ENCODE results near the gene SGIP1. TPM values are rescaled to one million over a fixed set of nuclear protein-coding genes. Genes with fewer than 3 reads are reported as not detected.

The SGIP1 gene
- total and polyA plus RNA-seq, 5 donors from 2014 or later: not detected

DNA sequence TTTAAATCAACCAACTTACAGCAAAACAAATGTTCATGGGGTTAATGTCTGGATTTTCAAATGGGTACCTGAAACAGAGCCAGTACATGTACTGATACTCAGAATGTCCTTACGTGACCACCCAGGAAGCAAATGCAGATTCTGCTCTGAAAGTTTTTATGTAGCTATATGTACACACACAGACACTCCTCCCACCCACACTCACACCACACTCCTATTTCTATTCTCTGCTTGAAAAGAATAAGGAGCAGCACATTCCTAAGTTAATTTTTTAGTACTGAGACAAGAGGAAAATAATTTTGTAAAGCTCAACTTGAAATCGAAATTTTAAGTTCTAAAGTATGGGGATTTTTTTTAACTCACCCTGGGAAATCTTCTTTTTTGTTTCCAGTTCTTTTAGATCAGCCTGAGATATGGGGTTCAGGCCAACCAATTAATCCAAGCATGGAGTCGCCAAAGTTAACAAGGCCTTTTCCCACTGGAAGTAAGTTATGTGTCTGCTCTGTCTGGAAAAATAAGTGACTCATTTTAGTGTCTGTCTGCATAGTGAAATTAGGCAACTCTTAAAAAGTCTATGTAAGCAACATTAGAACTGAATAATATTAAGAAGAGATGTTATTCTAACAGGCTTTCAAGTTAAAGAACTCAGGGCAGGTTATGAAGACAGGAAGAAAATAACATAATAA, 142.8 kb downstream of the SGIP1 start:
- peaks cover 5% of the 10 kb centered on the region for H3K27me3 ChIP-seq (ENCODE audit: control insufficient read depth, insufficient read depth, low read length)
- no peaks in the 10 kb centered on the region for H3K36me3 Mint-ChIP-seq
- no peak overlapping the region for H3K27ac Mint-ChIP-seq
- ATAC-seq (ENCODE audit: low read depth in 2 of 2) (no peak), DNase-seq (no peak)
- no peaks in the 10 kb centered on the region for H3K36me3 ChIP-seq (ENCODE audit: control insufficient read depth, insufficient read depth, low read length)
- no peaks in the 10 kb centered on the region for H3K4me1 Mint-ChIP-seq
- no peak overlapping the region for H3K4me3 ChIP-seq (ENCODE audit: low read depth, low read length)
- H3K27ac ChIP-seq (ENCODE audit: insufficient read depth, low read length, poor library complexity, severe bottlenecking): no peak overlapping the region
- H3K4me3 Mint-ChIP-seq: no peak overlapping the region
- peaks cover 24% of the 10 kb centered on the region for H3K27me3 Mint-ChIP-seq
- H3K9me3 Mint-ChIP-seq: peaks cover 0 to 1% (median 0%) of the 10 kb centered on the region in 7 donors
- no peaks in the 10 kb centered on the region for H3K9me3 ChIP-seq (ENCODE audit: control insufficient read depth in 2 of 2, low read length in 2 of 2)
- no peaks in the 10 kb centered on the region for H3K4me1 ChIP-seq (ENCODE audit: control insufficient read depth, insufficient read depth, low read length, poor library complexity, severe bottlenecking)

DNA sequence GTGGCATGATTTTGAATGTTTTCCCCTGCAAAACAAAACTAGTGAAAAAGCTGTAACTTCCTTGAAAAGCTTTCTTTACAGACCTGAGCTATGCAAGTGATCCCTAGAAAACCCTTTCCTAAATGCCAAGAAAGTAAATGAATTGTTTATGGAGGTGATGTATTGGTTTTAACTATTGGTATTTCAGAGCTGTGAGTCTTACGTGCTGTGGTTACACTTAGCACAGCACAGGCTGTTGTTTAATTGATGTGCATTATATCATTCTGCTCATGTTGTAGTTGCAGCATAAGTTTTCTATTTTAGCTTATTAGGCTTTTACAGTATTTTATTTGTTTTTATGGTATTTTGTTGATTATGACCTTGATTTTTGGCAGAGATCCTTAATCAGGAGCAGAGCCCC, 144.2 kb downstream of the SGIP1 start:
- H3K36me3 ChIP-seq (ENCODE audit: control insufficient read depth, insufficient read depth, low read length): no peaks in the 10 kb centered on the region
- peaks cover 14% of the 10 kb centered on the region for H3K27me3 Mint-ChIP-seq
- no peaks in the 10 kb centered on the region for H3K9me3 ChIP-seq (ENCODE audit: control insufficient read depth in 2 of 2, low read length in 2 of 2)
- no peak overlapping the region for H3K27ac Mint-ChIP-seq
- H3K4me1 Mint-ChIP-seq: no peaks in the 10 kb centered on the region
- no peaks in the 10 kb centered on the region for H3K36me3 Mint-ChIP-seq
- no peak overlapping the region for H3K4me3 Mint-ChIP-seq
- ATAC-seq (ENCODE audit: low read depth in 2 of 2) (no peak), DNase-seq (no peak)
- no peak overlapping the region for H3K27ac ChIP-seq (ENCODE audit: insufficient read depth, low read length, poor library complexity, severe bottlenecking)
- no peaks in the 10 kb centered on the region for H3K4me1 ChIP-seq (ENCODE audit: control insufficient read depth, insufficient read depth, low read length, poor library complexity, severe bottlenecking)
- no peak overlapping the region for H3K4me3 ChIP-seq (ENCODE audit: low read depth, low read length)
- peaks cover 5% of the 10 kb centered on the region for H3K27me3 ChIP-seq (ENCODE audit: control insufficient read depth, insufficient read depth, low read length)
- H3K9me3 Mint-ChIP-seq: peaks cover 0 to 1% (median 0%) of the 10 kb centered on the region in 7 donors

- H3K4me3 Mint-ChIP-seq: no peak overlapping the region
- DNase-seq: no peak
- no peaks in the 10 kb centered on the region for H3K36me3 ChIP-seq (ENCODE audit: control insufficient read depth, insufficient read depth, low read length)
- no peak overlapping the region for H3K27ac Mint-ChIP-seq
- H3K27me3 Mint-ChIP-seq: peaks cover 13% of the 10 kb centered on the region
- H3K27ac ChIP-seq (ENCODE audit: insufficient read depth, low read length, poor library complexity, severe bottlenecking): no peak overlapping the region
- H3K36me3 Mint-ChIP-seq: no peaks in the 10 kb centered on the region
- peaks cover 0 to 1% (median 0%) of the 10 kb centered on the region in 7 donors for H3K9me3 Mint-ChIP-seq
- no peaks in the 10 kb centered on the region for H3K9me3 ChIP-seq (ENCODE audit: control insufficient read depth in 2 of 2, low read length in 2 of 2)
- H3K4me1 Mint-ChIP-seq: no peaks in the 10 kb centered on the region
- H3K27me3 ChIP-seq (ENCODE audit: control insufficient read depth, insufficient read depth, low read length): peaks cover 5% of the 10 kb centered on the region
- no peak overlapping the region for H3K4me3 ChIP-seq (ENCODE audit: low read depth, low read length)
- no peak for ATAC-seq (ENCODE audit: low read depth in 2 of 2)
- no peaks in the 10 kb centered on the region for H3K4me1 ChIP-seq (ENCODE audit: control insufficient read depth, insufficient read depth, low read length, poor library complexity, severe bottlenecking)
Observed at GRCh38 chr1:66679140-66679539, 145.2 kb downstream of the SGIP1 start.

- Mint-ChIP-seq H3K36me3 (no peaks in the 10 kb centered on the region), H3K27ac (no peak overlapping the region), H3K4me3 (no peak overlapping the region), H3K4me1 (no peaks in the 10 kb centered on the region), H3K9me3 (peaks cover 0 to 1% (median 0%) of the 10 kb centered on the region in 7 donors), H3K27me3 (peaks cover 11% of the 10 kb centered on the region)
- no peaks in the 10 kb centered on the region for H3K27me3 ChIP-seq (ENCODE audit: control insufficient read depth, insufficient read depth, low read length)
- no peaks in the 10 kb centered on the region for H3K36me3 ChIP-seq (ENCODE audit: control insufficient read depth, insufficient read depth, low read length)
- no peak for ATAC-seq (ENCODE audit: low read depth in 2 of 2)
- no peaks in the 10 kb centered on the region for H3K4me1 ChIP-seq (ENCODE audit: control insufficient read depth, insufficient read depth, low read length, poor library complexity, severe bottlenecking)
- H3K27ac ChIP-seq (ENCODE audit: insufficient read depth, low read length, poor library complexity, severe bottlenecking): no peak overlapping the region
- no peak overlapping the region for H3K4me3 ChIP-seq (ENCODE audit: low read depth, low read length)
- DNase-seq: no peak
- no peaks in the 10 kb centered on the region for H3K9me3 ChIP-seq (ENCODE audit: control insufficient read depth in 2 of 2, low read length in 2 of 2)
Observed at GRCh38 chr1:66681686-66682085, 147.7 kb downstream of the SGIP1 start.

DNA sequence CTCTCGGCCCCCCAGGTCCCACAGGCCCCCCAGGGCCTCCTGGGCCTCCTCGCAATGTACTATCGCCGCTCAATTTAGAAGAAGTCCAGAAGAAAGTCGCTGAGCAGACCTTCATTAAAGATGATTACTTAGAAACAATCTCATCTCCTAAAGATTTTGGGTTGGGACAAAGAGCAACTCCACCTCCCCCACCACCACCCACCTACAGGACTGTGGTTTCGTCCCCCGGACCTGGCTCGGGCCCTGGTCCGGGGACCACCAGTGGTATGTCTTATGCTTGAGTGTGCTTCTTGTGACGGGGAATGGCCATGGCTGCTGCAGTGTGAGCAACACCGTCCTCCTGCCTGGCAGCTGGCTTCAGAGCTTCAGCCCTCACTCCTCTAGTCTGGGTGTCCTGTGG, 148.2 kb downstream of the SGIP1 start:
- peaks cover 0 to 1% (median 0%) of the 10 kb centered on the region in 7 donors for H3K9me3 Mint-ChIP-seq
- no peak overlapping the region for H3K4me3 Mint-ChIP-seq
- H3K27me3 Mint-ChIP-seq: peaks cover 10% of the 10 kb centered on the region
- no peaks in the 10 kb centered on the region for H3K36me3 Mint-ChIP-seq
- peaks cover 0 to under 1% (median 0%) of the 10 kb centered on the region in 4 donors for H3K4me1 Mint-ChIP-seq
- Histone ChIP-seq H3K27me3 (ENCODE audit: control insufficient read depth, insufficient read depth, low read length) (no peaks in the 10 kb centered on the region), H3K27ac (ENCODE audit: insufficient read depth, low read length, poor library complexity, severe bottlenecking) (no peak overlapping the region), H3K4me3 (ENCODE audit: low read depth, low read length) (no peak overlapping the region), H3K4me1 (ENCODE audit: control insufficient read depth, insufficient read depth, low read length, poor library complexity, severe bottlenecking) (no peaks in the 10 kb centered on the region), H3K9me3 (ENCODE audit: control insufficient read depth in 2 of 2, low read length in 2 of 2) (no peaks in the 10 kb centered on the region), H3K36me3 (ENCODE audit: control insufficient read depth, insufficient read depth, low read length) (no peaks in the 10 kb centered on the region)
- no peak for DNase-seq
- ATAC-seq (ENCODE audit: low read depth in 2 of 2): no peak
- H3K27ac Mint-ChIP-seq: no peak overlapping the region

GRCh38 chr1:66684353-66684752, 150.4 kb downstream of the SGIP1 start:
- Histone ChIP-seq H3K4me1 (ENCODE audit: control insufficient read depth, insufficient read depth, low read length, poor library complexity, severe bottlenecking) (no peaks in the 10 kb centered on the region), H3K9me3 (ENCODE audit: control insufficient read depth in 2 of 2, low read length in 2 of 2) (no peaks in the 10 kb centered on the region), H3K27me3 (ENCODE audit: control insufficient read depth, insufficient read depth, low read length) (peaks cover 4% of the 10 kb centered on the region), H3K36me3 (ENCODE audit: control insufficient read depth, insufficient read depth, low read length) (no peaks in the 10 kb centered on the region), H3K27ac (ENCODE audit: insufficient read depth, low read length, poor library complexity, severe bottlenecking) (no peak overlapping the region), H3K4me3 (ENCODE audit: low read depth, low read length) (no peak overlapping the region)
- DNase-seq (no peak), ATAC-seq (ENCODE audit: low read depth in 2 of 2) (no peak)
- H3K9me3 Mint-ChIP-seq: peaks cover 0 to 1% (median 0%) of the 10 kb centered on the region in 7 donors
- H3K4me1 Mint-ChIP-seq: peaks cover 0 to 5% (median 0%) of the 10 kb centered on the region in 4 donors
- H3K36me3 Mint-ChIP-seq: no peaks in the 10 kb centered on the region
- H3K27me3 Mint-ChIP-seq: peaks cover 11% of the 10 kb centered on the region
- no peak overlapping the region for H3K4me3 Mint-ChIP-seq
- no peak overlapping the region for H3K27ac Mint-ChIP-seq

- ATAC-seq (ENCODE audit: low read depth in 2 of 2): no peak
- peaks cover 0 to 5% (median 0%) of the 10 kb centered on the region in 4 donors for H3K4me1 Mint-ChIP-seq
- no peak overlapping the region for H3K4me3 ChIP-seq (ENCODE audit: low read depth, low read length)
Observed at GRCh38 chr1:66685265-66685664, 151.3 kb downstream of the SGIP1 start.

GRCh38 chr1:66685670-66686069, 151.7 kb downstream of the SGIP1 start:
- Mint-ChIP-seq H3K27ac (no peak overlapping the region), H3K4me3 (no peak overlapping the region), H3K36me3 (no peaks in the 10 kb centered on the region), H3K27me3 (peaks cover 11% of the 10 kb centered on the region), H3K4me1 (peaks cover 0 to 5% (median 0%) of the 10 kb centered on the region in 4 donors), H3K9me3 (peaks cover 0 to 1% (median 0%) of the 10 kb centered on the region in 7 donors)
- no peaks in the 10 kb centered on the region for H3K4me1 ChIP-seq (ENCODE audit: control insufficient read depth, insufficient read depth, low read length, poor library complexity, severe bottlenecking)
- no peak overlapping the region for H3K4me3 ChIP-seq (ENCODE audit: low read depth, low read length)
- H3K27me3 ChIP-seq (ENCODE audit: control insufficient read depth, insufficient read depth, low read length): peaks cover 4% of the 10 kb centered on the region
- no peaks in the 10 kb centered on the region for H3K36me3 ChIP-seq (ENCODE audit: control insufficient read depth, insufficient read depth, low read length)
- H3K27ac ChIP-seq (ENCODE audit: insufficient read depth, low read length, poor library complexity, severe bottlenecking): no peak overlapping the region
- H3K9me3 ChIP-seq (ENCODE audit: control insufficient read depth in 2 of 2, low read length in 2 of 2): no peaks in the 10 kb centered on the region
- no peak for DNase-seq
- no peak for ATAC-seq (ENCODE audit: low read depth in 2 of 2)

More at GRCh38 chr1:66685265-66685664, 151.3 kb downstream of the SGIP1 start:
- no peak for DNase-seq
- Mint-ChIP-seq H3K4me3 (no peak overlapping the region), H3K27ac (no peak overlapping the region), H3K36me3 (no peaks in the 10 kb centered on the region), H3K9me3 (peaks cover 0 to 1% (median 0%) of the 10 kb centered on the region in 7 donors), H3K27me3 (peaks cover 11% of the 10 kb centered on the region)
- H3K4me1 ChIP-seq (ENCODE audit: control insufficient read depth, insufficient read depth, low read length, poor library complexity, severe bottlenecking): no peaks in the 10 kb centered on the region
- H3K27me3 ChIP-seq (ENCODE audit: control insufficient read depth, insufficient read depth, low read length): peaks cover 4% of the 10 kb centered on the region
- no peak overlapping the region for H3K27ac ChIP-seq (ENCODE audit: insufficient read depth, low read length, poor library complexity, severe bottlenecking)
- no peaks in the 10 kb centered on the region for H3K9me3 ChIP-seq (ENCODE audit: control insufficient read depth in 2 of 2, low read length in 2 of 2)
- no peaks in the 10 kb centered on the region for H3K36me3 ChIP-seq (ENCODE audit: control insufficient read depth, insufficient read depth, low read length)

All from CD4-positive, CD25-positive, alpha-beta regulatory T cell (primary cell).